Gastroesophageal sphincter (tissue), 3 donors: Measurements from ENCODE around the gene HOMEZ.

Experiments used
- CTCF ChIP-seq, 4 experiments: fragments of 200-600 bp in 2 of 4; fragments of 450-650 bp in 2 of 4; sonication (generic) in 1 of 4; IDR thresholded peaks; one replicate each; pipeline ENCODE4 v1.5.1; 2017 to 2019; ENCODE audit warnings: antibody characterized with exemption in 4 of 4, mild to moderate bottlenecking in 2 of 4, moderate library complexity in 2 of 4
- EP300 ChIP-seq: sonication (generic); formaldehyde crosslinking; IDR thresholded peaks from one replicate; pipeline ENCODE4 v1.6.1; 2017; ENCODE audit warnings: antibody characterized with exemption, mild to moderate bottlenecking
- POLR2A ChIP-seq, 2 donors: fragments of 450-650 bp; IDR thresholded peaks; one replicate each; pipeline ENCODE4 v1.6.1; 2017; ENCODE audit warnings: antibody characterized with exemption in 2 of 2, mild to moderate bottlenecking in 2 of 2, moderate library complexity in 1 of 2
- POLR2AphosphoS5 ChIP-seq: sonication (generic); formaldehyde crosslinking; IDR thresholded peaks from one replicate; pipeline ENCODE4 v1.6.1; 2017; ENCODE audit warnings: antibody characterized with exemption

- TF ChIP-seq CTCF (IDR thresholded peaks at IDR 0.05) = no peak
- no peak for TF ChIP-seq POLR2A (IDR thresholded peaks at IDR 0.05)
- no peak for TF ChIP-seq EP300
- TF ChIP-seq POLR2AphosphoS5 = no peak
Observed at GRCh38 chr14:23316300-23316699, 30.4 kb upstream of the HOMEZ start.
